ENCODE measurements around the gene PRSS53.

- TF ChIP-seq POLR2A (IDR thresholded peaks at IDR 0.05), result no peak
- no peak for TF ChIP-seq CTCF (IDR thresholded peaks at IDR 0.05)
- no peak for TF ChIP-seq EP300 (IDR thresholded peaks at IDR 0.05)
Measured at GRCh38 chr16:31093132-31093703, 4.5 kb upstream of the PRSS53 start.
